Mesenchymal stem cell (in vitro differentiated cells and primary cell): Measurements from ENCODE around the gene PROKR1.

Experiments
- DNase-seq: peaks from one replicate; pipeline ENCODE4 v3.0.0-alpha.2; 2013
- H2AFZ ChIP-seq: one replicate; pipeline ENCODE4 v1.6.1; 2013; ENCODE audit warnings: low read depth, mild to moderate bottlenecking, control low read depth, inconsistent platforms, low read length, moderate library complexity
- H2AK5ac ChIP-seq: 2 replicates; pipeline ENCODE4 v1.6.1; 2013; ENCODE audit warnings: low read length, moderate library complexity, mild to moderate bottlenecking, inconsistent platforms; ENCODE audit not compliant: severe bottlenecking
- H2BK120ac ChIP-seq: one replicate; pipeline ENCODE4 v1.6.1; 2013; ENCODE audit warnings: low read depth, mild to moderate bottlenecking, inconsistent platforms, low read length, moderate library complexity
- H2BK12ac ChIP-seq, 2 experiments: one replicate each; pipeline ENCODE4 v1.6.1; 2013; ENCODE audit warnings: inconsistent platforms in 2 of 2, low read length in 2 of 2, mild to moderate bottlenecking in 2 of 2, moderate library complexity in 2 of 2, control low read depth in 1 of 2
- H2BK15ac ChIP-seq: one replicate; pipeline ENCODE4 v1.6.1; 2013; ENCODE audit warnings: mild to moderate bottlenecking, low read depth, inconsistent platforms; ENCODE audit not compliant: poor library complexity, severe bottlenecking
- H2BK5ac ChIP-seq: 2 replicates; pipeline ENCODE4 v1.6.1; 2013; ENCODE audit warnings: low read depth, mild to moderate bottlenecking, low read length, control low read depth, inconsistent platforms; ENCODE audit not compliant: poor library complexity, severe bottlenecking
- H3K14ac ChIP-seq, 2 experiments: one replicate each; pipeline ENCODE4 v1.6.1; 2013; ENCODE audit warnings: inconsistent platforms in 2 of 2, low read length in 2 of 2, control low read depth in 1 of 2, mild to moderate bottlenecking in 1 of 2, moderate library complexity in 1 of 2
- H3K18ac ChIP-seq, 2 experiments: one replicate each; pipeline ENCODE4 v1.6.1; 2013; ENCODE audit warnings: inconsistent platforms in 2 of 2, low read length in 2 of 2, control low read depth in 1 of 2, low read depth in 1 of 2, mild to moderate bottlenecking in 1 of 2
- H3K23ac ChIP-seq, 2 experiments: one replicate each; pipeline ENCODE4 v1.6.1; 2013; ENCODE audit warnings: inconsistent platforms in 2 of 2, low read length in 2 of 2, mild to moderate bottlenecking in 2 of 2, moderate library complexity in 2 of 2, control low read depth in 1 of 2
- H3K27ac ChIP-seq: 2 replicates; pipeline ENCODE4 v1.5.1; 2013; ENCODE audit warnings: mild to moderate bottlenecking, moderate library complexity, low read length, control low read depth, inconsistent platforms; ENCODE audit not compliant: poor library complexity, severe bottlenecking
- H3K27me3 ChIP-seq, 2 experiments: 2 replicates each; pipeline versions ENCODE4 v1.6.1 to v1.7.0; 2013; ENCODE audit warnings: low read length in 2 of 2, mild to moderate bottlenecking in 2 of 2, moderate library complexity in 2 of 2, control low read depth in 1 of 2, inconsistent platforms in 1 of 2; ENCODE audit not compliant: control insufficient read depth in 1 of 2, insufficient read depth in 1 of 2
- H3K36me3 ChIP-seq, 2 experiments: 2 replicates each; pipeline versions ENCODE4 v1.6.1 to v1.7.0; 2013; ENCODE audit warnings: low read length in 2 of 2, control low read depth in 1 of 2, inconsistent platforms in 1 of 2, low read depth in 1 of 2, mild to moderate bottlenecking in 1 of 2; ENCODE audit not compliant: insufficient read depth in 2 of 2, control insufficient read depth in 1 of 2
- H3K4ac ChIP-seq, 2 experiments: one replicate each; pipeline ENCODE4 v1.6.1; 2013; ENCODE audit warnings: inconsistent platforms in 2 of 2, low read length in 2 of 2, mild to moderate bottlenecking in 2 of 2, moderate library complexity in 2 of 2, control low read depth in 1 of 2, low read depth in 1 of 2
- H3K4me1 ChIP-seq: 2 replicates; pipeline ENCODE4 v1.6.1; 2013; ENCODE audit warnings: low read depth, low read length, control low read depth; ENCODE audit not compliant: control insufficient read depth, insufficient read depth
- H3K4me2 ChIP-seq: 2 replicates; pipeline ENCODE4 v1.6.1; 2013; ENCODE audit warnings: low read length, mild to moderate bottlenecking, inconsistent platforms; ENCODE audit not compliant: poor library complexity, severe bottlenecking
- H3K4me3 ChIP-seq, 2 experiments: 2 replicates each; pipeline versions ENCODE4 v1.5.1 to v1.7.0; 2013; ENCODE audit warnings: low read length in 2 of 2, mild to moderate bottlenecking in 2 of 2, control low read depth in 1 of 2, low read depth in 1 of 2; ENCODE audit not compliant: insufficient read depth in 1 of 2
- H3K79me1 ChIP-seq: replicated peaks from 2 replicates; pipeline ENCODE4 v1.6.1; 2013; ENCODE audit warnings: mild to moderate bottlenecking, control low read depth, low read length, inconsistent platforms; ENCODE audit not compliant: poor library complexity, severe bottlenecking
- H3K9ac ChIP-seq: 2 replicates; pipeline ENCODE4 v1.7.0; 2013; ENCODE audit warnings: mild to moderate bottlenecking, low read length, moderate library complexity
- H3K9me3 ChIP-seq: 2 replicates; pipeline ENCODE4 v1.7.0; 2013; ENCODE audit warnings: mild to moderate bottlenecking, low read length; ENCODE audit not compliant: control insufficient read depth
- H4K8ac ChIP-seq: one replicate; pipeline ENCODE4 v1.6.1; 2013; ENCODE audit warnings: inconsistent platforms, mild to moderate bottlenecking, low read length, moderate library complexity
- H4K91ac ChIP-seq: one replicate; pipeline ENCODE4 v1.6.1; 2013; ENCODE audit warnings: mild to moderate bottlenecking, low read length, inconsistent platforms
- WGBS: methylation state at CpG from one replicate; pipeline ENCODE4 v1.1.7; 2013; ENCODE audit warnings: mixed read lengths; 5-methylcytosine and 5-hydroxymethylcytosine counted together

PROKR1 gene

DNA sequence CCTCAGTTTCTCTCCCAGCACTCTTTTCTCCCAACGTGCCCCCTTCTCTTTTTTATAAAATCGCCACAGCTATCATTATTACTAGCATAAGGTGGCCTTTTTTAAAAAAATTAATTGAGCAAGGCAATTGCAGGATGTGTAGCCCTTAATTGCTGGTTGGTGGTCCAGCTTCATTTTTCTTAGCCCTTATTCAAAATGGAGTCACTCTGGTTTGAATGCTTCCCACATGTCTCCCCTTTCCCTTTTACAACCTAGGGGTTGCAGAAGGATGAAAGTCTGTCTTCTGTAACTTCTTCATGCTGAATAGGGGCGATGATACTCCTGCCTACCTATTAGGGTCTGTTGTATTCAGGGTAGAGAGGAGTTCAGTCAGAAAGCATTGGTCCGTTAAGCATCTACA lies 36.6 kb upstream of the PROKR1 start:
- no peaks in the 10 kb centered on the region for H3K79me1 ChIP-seq
- no peak overlapping the region for H2AFZ ChIP-seq
- WGBS, result 83% methylated on average over 2 of the region's 4 CpGs
- H2BK5ac ChIP-seq, result no peak overlapping the region
- H3K4me2 ChIP-seq, result no peak overlapping the region
- H2BK15ac ChIP-seq, result no peak overlapping the region
- H3K23ac ChIP-seq, result no peak overlapping the region
- H2BK12ac ChIP-seq, result no peak overlapping the region
- H4K8ac ChIP-seq, result no peak overlapping the region
- H3K4me1 ChIP-seq, result no peaks in the 10 kb centered on the region
- peaks cover 35% of the 10 kb centered on the region for H3K9me3 ChIP-seq
- H4K91ac ChIP-seq, result no peak overlapping the region
- no peaks in the 10 kb centered on the region for H3K36me3 ChIP-seq
- H3K4ac ChIP-seq, result no peak overlapping the region
- H2BK120ac ChIP-seq, result no peak overlapping the region
- no peak overlapping the region for H3K14ac ChIP-seq
- no peak overlapping the region for H3K18ac ChIP-seq
- H3K4me3 ChIP-seq, result no peak overlapping the region
- no peak overlapping the region for H3K9ac ChIP-seq
- no peak for DNase-seq
- no peaks in the 10 kb centered on the region for H3K27me3 ChIP-seq
- H2AK5ac ChIP-seq, result no peak overlapping the region
- no peak overlapping the region for H3K27ac ChIP-seq

DNA sequence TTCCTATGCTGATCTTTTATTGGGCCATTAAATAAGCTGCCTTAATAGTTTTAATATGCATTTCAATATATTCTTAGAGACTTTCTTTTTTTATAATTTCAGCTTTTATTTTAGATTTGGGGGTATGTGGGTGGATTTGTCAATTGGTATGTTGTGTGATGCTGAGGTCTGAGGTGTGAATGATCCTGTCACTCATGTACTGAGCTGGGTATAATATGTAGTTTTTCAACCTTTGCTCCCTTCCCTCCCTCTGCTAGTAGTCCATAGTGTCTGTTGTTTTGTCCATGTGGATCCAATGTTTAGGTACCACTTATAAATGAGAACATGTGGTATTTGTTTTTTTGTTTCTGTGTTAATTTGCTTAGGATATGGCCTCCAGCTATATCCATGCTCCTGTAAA lies 35.5 kb upstream of the PROKR1 start:
- no peak overlapping the region for H2BK120ac ChIP-seq
- no peak overlapping the region for H2BK12ac ChIP-seq
- no peak overlapping the region for H3K4ac ChIP-seq

DNA sequence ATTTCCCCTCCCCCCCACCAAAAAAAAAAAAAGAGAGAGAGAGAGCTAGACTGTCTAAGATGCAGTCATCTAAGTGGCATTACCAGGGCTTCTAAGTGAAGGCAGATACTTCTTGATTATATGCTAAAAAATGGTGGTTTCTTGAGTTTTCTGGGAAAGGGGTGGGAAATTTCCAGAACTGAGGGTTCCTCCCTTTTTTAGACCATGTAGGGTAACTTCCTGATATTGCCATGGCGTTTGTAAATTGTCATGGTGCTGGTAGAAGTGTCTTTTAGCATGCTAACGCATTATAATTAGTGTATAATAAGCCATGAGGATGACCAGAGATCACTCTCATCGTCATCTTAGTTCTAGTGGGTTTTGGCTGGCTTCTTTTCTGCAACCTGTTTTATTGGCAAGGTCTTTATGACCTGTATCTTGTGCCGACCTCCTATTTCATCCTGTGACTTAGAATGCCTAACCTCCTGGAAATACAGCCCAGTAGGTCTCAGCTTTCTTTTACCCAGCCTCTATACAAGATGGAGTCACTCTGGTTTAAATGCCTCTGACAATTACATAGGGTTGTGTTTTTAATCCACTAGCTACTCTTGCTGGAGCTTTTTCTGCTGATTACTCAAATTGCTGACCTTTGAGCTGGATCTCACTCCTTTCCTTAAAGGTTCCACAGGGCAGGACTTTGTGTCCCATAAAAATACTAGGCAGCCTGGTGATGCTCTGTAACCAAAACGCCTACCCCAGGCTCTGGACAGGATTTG lies 30.4 kb upstream of the PROKR1 start:
- H2BK12ac ChIP-seq, result no peak overlapping the region
- no peak overlapping the region for H2BK120ac ChIP-seq
- H2BK5ac ChIP-seq, result no peak overlapping the region
- no peak overlapping the region for H2AFZ ChIP-seq
- DNase-seq, result no peak
- H3K23ac ChIP-seq, result no peak overlapping the region
- H3K18ac ChIP-seq, result no peak overlapping the region
- no peak overlapping the region for H3K4me2 ChIP-seq
- no peak overlapping the region for H4K8ac ChIP-seq
- H3K4me3 ChIP-seq, result no peak overlapping the region
- no peak overlapping the region for H3K27ac ChIP-seq
- H3K9ac ChIP-seq, result no peak overlapping the region
- H3K36me3 ChIP-seq, result no peaks in the 10 kb centered on the region
- H3K9me3 ChIP-seq, result peaks cover 8% of the 10 kb centered on the region
- no peak overlapping the region for H3K14ac ChIP-seq
- H3K27me3 ChIP-seq, result no peaks in the 10 kb centered on the region
- no peaks in the 10 kb centered on the region for H3K79me1 ChIP-seq
- no peak overlapping the region for H2BK15ac ChIP-seq
- WGBS, result 89% methylated on average over 5 of the region's 5 CpGs
- no peak overlapping the region for H2AK5ac ChIP-seq
- H3K4ac ChIP-seq, result no peak overlapping the region
- no peaks in the 10 kb centered on the region for H3K4me1 ChIP-seq
- H4K91ac ChIP-seq, result no peak overlapping the region

More for the DNA sequence above, 35.5 kb upstream of the PROKR1 start:
- Histone ChIP-seq H2AFZ (no peak overlapping the region), H2BK15ac (no peak overlapping the region), H3K4me1 (no peaks in the 10 kb centered on the region), H3K36me3 (no peaks in the 10 kb centered on the region), H3K4me2 (no peak overlapping the region), H3K27me3 (no peaks in the 10 kb centered on the region), H2BK5ac (no peak overlapping the region), H3K23ac (no peak overlapping the region), H3K9me3 (peaks cover 27% of the 10 kb centered on the region), H3K27ac (no peak overlapping the region), H3K14ac (no peak overlapping the region), H3K79me1 (no peaks in the 10 kb centered on the region), H3K4me3 (no peak overlapping the region), H3K18ac (no peak overlapping the region), H3K9ac (no peak overlapping the region), H2AK5ac (no peak overlapping the region), H4K8ac (no peak overlapping the region), H4K91ac (no peak overlapping the region)
- DNase-seq, result no peak

DNA sequence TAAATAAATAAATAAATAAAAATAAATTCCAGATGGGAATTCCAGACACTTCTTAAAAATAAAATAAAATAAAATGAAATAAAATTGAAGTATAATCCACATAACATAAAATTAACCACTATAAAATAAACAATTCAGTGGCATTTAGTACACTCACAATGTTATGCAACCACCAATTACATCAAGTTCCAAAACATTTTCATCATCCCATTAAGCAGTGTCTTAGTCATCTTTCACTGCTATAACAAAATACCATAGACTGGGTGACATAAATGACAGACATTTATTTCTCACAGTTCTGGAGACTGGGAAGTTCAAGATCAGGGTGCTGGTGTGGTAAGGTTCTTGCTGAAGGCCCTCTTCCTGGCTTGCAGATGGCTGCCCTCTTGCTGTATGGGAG lies 22.6 kb upstream of the PROKR1 start:
- Histone ChIP-seq H2AK5ac (no peak overlapping the region), H3K9ac (no peak overlapping the region), H3K4me3 (no peak overlapping the region), H3K14ac (no peak overlapping the region), H4K91ac (no peak overlapping the region), H3K27me3 (no peaks in the 10 kb centered on the region), H3K18ac (no peak overlapping the region), H2BK15ac (no peak overlapping the region), H3K4me2 (no peak overlapping the region), H3K4ac (no peak overlapping the region), H2BK120ac (no peak overlapping the region), H3K4me1 (no peaks in the 10 kb centered on the region), H3K27ac (no peak overlapping the region), H2AFZ (no peak overlapping the region), H3K23ac (no peak overlapping the region), H4K8ac (no peak overlapping the region), H2BK5ac (no peak overlapping the region), H3K9me3 (peaks cover 16% of the 10 kb centered on the region), H3K36me3 (no peaks in the 10 kb centered on the region), H3K79me1 (no peaks in the 10 kb centered on the region), H2BK12ac (no peak overlapping the region)
- DNase-seq, result no peak
